CD8-positive, alpha-beta memory T cell (primary cell): ENCODE results near the gene OMG. TPM values are rescaled to one million over a fixed set of nuclear protein-coding genes. Genes with fewer than 3 reads are reported as not detected.

ENCODE experiments used
- CTCF ChIA-PET: fragments of 350-600 bp; sonication (Branson Sonifier 250); formaldehyde crosslinking; loops from one replicate; lab custom pipeline; 2021; ENCODE audit warnings: antibody characterized with exemption; lab: Charles Lee
- POLR2A ChIA-PET: fragments of 350-600 bp; sonication (Branson Sonifier 250); formaldehyde crosslinking; loops from one replicate; lab custom pipeline; 2021; ENCODE audit warnings: antibody characterized with exemption; lab: Charles Lee
- DNase-seq, 5 donors: peaks; one replicate each; pipeline versions ENCODE4 v3.0.0 to v3.0.0-alpha.2; 2020 to 2022; ENCODE audit warnings: mixed read lengths in 1 of 5
- H3K27ac ChIP-seq: one replicate; pipeline ENCODE4 v1.7.0; 2013; ENCODE audit warnings: low read depth, mild to moderate bottlenecking, low read length, moderate library complexity
- H3K27me3 ChIP-seq: 2 replicates; pipeline ENCODE4 v1.7.0; 2013; ENCODE audit warnings: low read length, mild to moderate bottlenecking; ENCODE audit not compliant: insufficient read depth, poor library complexity, severe bottlenecking
- H3K36me3 ChIP-seq: 2 replicates; pipeline ENCODE4 v1.7.0; 2013; ENCODE audit warnings: mild to moderate bottlenecking, low read length, moderate library complexity; ENCODE audit not compliant: insufficient read depth
- H3K4me1 ChIP-seq: 2 replicates; pipeline ENCODE4 v1.7.0; 2013; ENCODE audit warnings: mild to moderate bottlenecking, low read length, moderate library complexity; ENCODE audit not compliant: insufficient read depth
- H3K4me3 ChIP-seq: 2 replicates; pipeline ENCODE4 v1.7.0; 2013; ENCODE audit warnings: mild to moderate bottlenecking, low read length
- H3K9me3 ChIP-seq: 2 replicates; pipeline ENCODE4 v1.7.0; 2013; ENCODE audit warnings: mild to moderate bottlenecking, low read length
- H3K27ac Mint-ChIP-seq, 8 donors: one replicate each; pipeline ENCODE4 v1.8.0; 2020 to 2021; ENCODE audit warnings: mixed read lengths in 8 of 8, mild to moderate bottlenecking in 6 of 8, inconsistent platforms in 3 of 8, moderate library complexity in 3 of 8
- H3K27me3 Mint-ChIP-seq, 2 donors: one replicate each; pipeline ENCODE4 v1.8.0; 2020 to 2021; ENCODE audit warnings: mixed read lengths in 2 of 2, mild to moderate bottlenecking in 1 of 2, moderate library complexity in 1 of 2
- H3K36me3 Mint-ChIP-seq, 3 donors: one replicate each; pipeline ENCODE4 v1.8.0; 2020 to 2021; ENCODE audit warnings: mixed read lengths in 3 of 3, inconsistent platforms in 1 of 3, mild to moderate bottlenecking in 1 of 3
- H3K4me1 Mint-ChIP-seq, 3 donors: one replicate each; pipeline ENCODE4 v1.8.0; 2020 to 2021; ENCODE audit warnings: mixed read lengths in 3 of 3, inconsistent platforms in 1 of 3, mild to moderate bottlenecking in 1 of 3
- H3K4me3 Mint-ChIP-seq, 7 donors: one replicate each; pipeline ENCODE4 v1.8.0; 2020 to 2021; ENCODE audit warnings: mixed read lengths in 7 of 7, mild to moderate bottlenecking in 6 of 7, moderate library complexity in 4 of 7, inconsistent platforms in 2 of 7
- H3K9me3 Mint-ChIP-seq, 5 donors: one replicate each; pipeline ENCODE4 v1.8.0; 2020 to 2022; ENCODE audit warnings: mixed read lengths in 5 of 5, mild to moderate bottlenecking in 3 of 5, moderate library complexity in 2 of 5, inconsistent platforms in 1 of 5
- polyA plus RNA-seq: library from polyadenylated mRNA; unstranded; fragments of 300-500 nt; fragmentation: Illumina TruSeq; gene quantifications from one replicate; pipeline ENCODE4 v1.2.3, GENCODE V29; 2021
- total RNA-seq, 2 experiments: library from RNA; stranded (reverse); gene quantifications; one replicate each; pipeline ENCODE4 v1.2.3, GENCODE V29; 2021

Gene OMG
- total and polyA plus RNA-seq, 3 experiments from 2014 or later: 0.13 to 0.18 TPM; not detected in 1

GRCh38 chr17:31275116-31275515 lies 21.9 kb downstream of the OMG start:
- Mint-ChIP-seq H3K9me3 (no peaks in the 10 kb centered on the region), H3K4me3 (no peak overlapping the region), H3K36me3 (peaks cover 5 to 11% (median 10%) of the 10 kb centered on the region in 3 donors), H3K27ac (no peak overlapping the region), H3K4me1 (no peaks in the 10 kb centered on the region), H3K27me3 (no peaks in the 10 kb centered on the region)
- Histone ChIP-seq H3K4me1 (no peaks in the 10 kb centered on the region), H3K36me3 (no peaks in the 10 kb centered on the region), H3K27ac (no peak overlapping the region), H3K27me3 (no peaks in the 10 kb centered on the region), H3K9me3 (no peaks in the 10 kb centered on the region), H3K4me3 (no peak overlapping the region)
- ChIA-PET CTCF (no interaction called here), POLR2A (no interaction called here)
- DNase-seq: no peak

GRCh38 chr17:31274252-31274651 lies 22.8 kb downstream of the OMG start:
- no peaks in the 10 kb centered on the region for H3K27me3 Mint-ChIP-seq
- no peaks in the 10 kb centered on the region for H3K9me3 ChIP-seq
- ChIA-PET POLR2A (no interaction called here), CTCF (no interaction called here)
- H3K36me3 ChIP-seq: no peaks in the 10 kb centered on the region
- no peak overlapping the region for H3K4me3 ChIP-seq
- no peak for DNase-seq
- no peak overlapping the region for H3K27ac Mint-ChIP-seq
- no peak overlapping the region for H3K27ac ChIP-seq
- no peak overlapping the region for H3K4me3 Mint-ChIP-seq
- H3K4me1 Mint-ChIP-seq: no peaks in the 10 kb centered on the region
- no peaks in the 10 kb centered on the region for H3K4me1 ChIP-seq
- no peaks in the 10 kb centered on the region for H3K27me3 ChIP-seq
- H3K9me3 Mint-ChIP-seq: no peaks in the 10 kb centered on the region
- peaks cover 5 to 17% (median 10%) of the 10 kb centered on the region in 3 donors for H3K36me3 Mint-ChIP-seq

DNA sequence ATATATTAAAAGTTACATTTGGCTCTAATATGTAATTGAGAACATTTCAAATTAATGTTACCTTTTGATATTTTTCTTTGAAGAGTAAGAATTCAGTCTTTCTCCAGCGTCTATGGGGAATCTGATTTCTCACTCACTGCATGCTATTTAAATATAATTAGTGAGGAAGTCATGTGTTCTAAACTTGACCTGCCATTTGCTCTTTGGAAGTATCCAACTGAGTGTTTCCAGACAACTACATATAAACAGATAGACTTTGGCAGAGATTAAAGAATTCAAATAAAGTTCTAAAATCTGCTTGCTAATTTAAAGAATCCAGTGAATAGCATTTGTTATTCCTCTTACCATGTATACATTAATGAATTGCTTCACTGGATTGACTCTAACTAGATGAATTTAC lies 23.5 kb downstream of the OMG start:
- H3K27ac Mint-ChIP-seq: no peak overlapping the region
- Histone ChIP-seq H3K4me1 (no peaks in the 10 kb centered on the region), H3K9me3 (no peaks in the 10 kb centered on the region), H3K4me3 (no peak overlapping the region), H3K36me3 (no peaks in the 10 kb centered on the region), H3K27ac (no peak overlapping the region), H3K27me3 (no peaks in the 10 kb centered on the region)
- ChIA-PET CTCF (no interaction called here), POLR2A (no interaction called here)
- no peaks in the 10 kb centered on the region for H3K4me1 Mint-ChIP-seq
- H3K27me3 Mint-ChIP-seq: no peaks in the 10 kb centered on the region
- no peak overlapping the region for H3K4me3 Mint-ChIP-seq
- no peak for DNase-seq
- peaks cover 5 to 22% (median 13%) of the 10 kb centered on the region in 3 donors for H3K36me3 Mint-ChIP-seq
- no peaks in the 10 kb centered on the region for H3K9me3 Mint-ChIP-seq

DNA sequence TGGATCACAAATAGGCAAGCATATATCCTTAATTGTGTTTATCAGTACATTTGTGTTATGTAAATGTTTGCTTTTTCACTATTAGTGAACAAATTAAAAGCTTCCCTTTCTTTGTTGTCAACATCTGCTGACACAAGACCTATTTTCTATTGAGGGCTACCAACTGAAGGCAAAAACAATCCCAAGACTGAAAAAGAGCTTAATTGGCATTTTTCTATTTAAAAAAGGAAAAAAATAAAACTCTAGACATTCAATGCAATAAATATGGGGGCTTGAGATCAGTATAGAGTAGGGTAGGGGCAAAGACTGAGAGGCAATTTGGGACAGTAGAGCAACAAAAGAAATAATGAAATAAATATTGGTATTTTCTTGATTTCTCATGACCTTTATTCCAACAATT lies 24.2 kb downstream of the OMG start:
- CTCF ChIA-PET: no interaction called here
- POLR2A ChIA-PET: no interaction called here
- H3K9me3 ChIP-seq: no peaks in the 10 kb centered on the region

DNA sequence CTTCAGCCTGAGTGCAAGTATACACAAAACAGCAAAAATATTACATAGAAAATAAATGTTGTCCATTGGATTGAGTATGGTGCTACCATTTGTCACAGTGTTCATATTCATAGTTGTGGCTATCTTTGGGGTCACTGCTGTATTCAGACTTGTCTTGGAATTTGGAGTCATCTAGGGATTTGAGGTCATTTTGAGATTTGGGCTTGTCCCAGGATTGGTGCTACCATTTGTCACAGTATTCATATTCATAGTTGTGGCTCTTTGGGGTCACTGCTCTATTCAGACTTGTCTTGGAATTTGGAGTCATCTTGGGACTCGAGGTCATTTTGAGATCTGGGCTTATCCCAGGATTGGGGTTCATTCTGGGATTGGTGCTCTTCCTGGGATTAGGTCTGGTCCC lies 24.8 kb downstream of the OMG start:
- Mint-ChIP-seq H3K4me3 (no peak overlapping the region), H3K9me3 (no peaks in the 10 kb centered on the region), H3K27me3 (no peaks in the 10 kb centered on the region), H3K36me3 (peaks cover 5 to 27% (median 16%) of the 10 kb centered on the region in 3 donors), H3K4me1 (no peaks in the 10 kb centered on the region), H3K27ac (no peak overlapping the region)
- Histone ChIP-seq H3K4me1 (no peaks in the 10 kb centered on the region), H3K27ac (no peak overlapping the region), H3K36me3 (no peaks in the 10 kb centered on the region), H3K27me3 (no peaks in the 10 kb centered on the region), H3K4me3 (no peak overlapping the region), H3K9me3 (no peaks in the 10 kb centered on the region)
- ChIA-PET CTCF (no interaction called here), POLR2A (no interaction called here)
- DNase-seq: no peak

More for the DNA sequence above, 24.2 kb downstream of the OMG start:
- no peak for DNase-seq
- no peak overlapping the region for H3K27ac ChIP-seq
- Mint-ChIP-seq H3K9me3 (no peaks in the 10 kb centered on the region), H3K27ac (peak overlapping the region in 1 of 8 donors; percentile 25), H3K36me3 (peaks cover 5 to 25% (median 13%) of the 10 kb centered on the region in 3 donors), H3K4me1 (no peaks in the 10 kb centered on the region), H3K27me3 (no peaks in the 10 kb centered on the region), H3K4me3 (no peak overlapping the region)
- no peak overlapping the region for H3K4me3 ChIP-seq
- no peaks in the 10 kb centered on the region for H3K4me1 ChIP-seq
- no peaks in the 10 kb centered on the region for H3K36me3 ChIP-seq
- H3K27me3 ChIP-seq: no peaks in the 10 kb centered on the region

- H3K9me3 Mint-ChIP-seq: no peaks in the 10 kb centered on the region
- H3K9me3 ChIP-seq: no peaks in the 10 kb centered on the region
- H3K36me3 ChIP-seq: no peaks in the 10 kb centered on the region
- H3K4me3 ChIP-seq: no peak overlapping the region
- no peaks in the 10 kb centered on the region for H3K27me3 ChIP-seq
- ChIA-PET CTCF (no interaction called here), POLR2A (no interaction called here)
- H3K27ac ChIP-seq: no peak overlapping the region
- H3K36me3 Mint-ChIP-seq: peaks cover 5 to 36% (median 17%) of the 10 kb centered on the region in 3 donors
- H3K4me1 Mint-ChIP-seq: no peaks in the 10 kb centered on the region
- H3K27ac Mint-ChIP-seq: no peak overlapping the region
- H3K4me1 ChIP-seq: no peaks in the 10 kb centered on the region
- H3K4me3 Mint-ChIP-seq: no peak overlapping the region
- no peak for DNase-seq
- H3K27me3 Mint-ChIP-seq: no peaks in the 10 kb centered on the region
Measured at GRCh38 chr17:31269578-31269983, 27.5 kb downstream of the OMG start.

GRCh38 chr17:31269036-31269577 lies 27.9 kb downstream of the OMG start:
- Histone ChIP-seq H3K27ac (no peak overlapping the region), H3K36me3 (no peaks in the 10 kb centered on the region), H3K4me1 (no peaks in the 10 kb centered on the region), H3K4me3 (no peak overlapping the region), H3K9me3 (no peaks in the 10 kb centered on the region), H3K27me3 (no peaks in the 10 kb centered on the region)
- no peaks in the 10 kb centered on the region for H3K4me1 Mint-ChIP-seq
- ChIA-PET POLR2A (no interaction called here), CTCF (interaction anchor here (0.8 kb wide), 1 partner anchor 13 kb away, joined by 4 read pairs; no protein-coding TSS in a partner anchor)
- no peaks in the 10 kb centered on the region for H3K27me3 Mint-ChIP-seq
- no peak for DNase-seq
- H3K36me3 Mint-ChIP-seq: peaks cover 5 to 36% (median 17%) of the 10 kb centered on the region in 3 donors
- no peak overlapping the region for H3K27ac Mint-ChIP-seq
- H3K4me3 Mint-ChIP-seq: no peak overlapping the region
- no peaks in the 10 kb centered on the region for H3K9me3 Mint-ChIP-seq

GRCh38 chr17:31266042-31266441 lies 31.0 kb downstream of the OMG start:
- H3K4me3 ChIP-seq: no peak overlapping the region
- ChIA-PET CTCF (interaction anchor here (1.5 to 2.3 kb wide), 2 partner anchors 55 to 106 kb away, joined by 4 to 12 read pairs; partner anchors contain the start of gene EVI2A), POLR2A (no interaction called here)
- H3K4me1 ChIP-seq: no peaks in the 10 kb centered on the region
- Mint-ChIP-seq H3K27me3 (no peaks in the 10 kb centered on the region), H3K27ac (peak overlapping the region in 1 of 8 donors; percentile 32), H3K4me3 (no peak overlapping the region), H3K4me1 (no peaks in the 10 kb centered on the region), H3K9me3 (no peaks in the 10 kb centered on the region), H3K36me3 (peaks cover 0 to 40% (median 20%) of the 10 kb centered on the region in 3 donors)
- peak in 1 of 5 donors; percentile 28 for DNase-seq
- no peaks in the 10 kb centered on the region for H3K9me3 ChIP-seq
- no peaks in the 10 kb centered on the region for H3K36me3 ChIP-seq
- no peak overlapping the region for H3K27ac ChIP-seq
- H3K27me3 ChIP-seq: no peaks in the 10 kb centered on the region
